ENCODE measurements around the gene MCTP1. TPM values are rescaled to one million over a fixed set of nuclear protein-coding genes. Genes with fewer than 3 reads are reported as not detected.

The MCTP1 gene
- total RNA-seq, 4 donors from 2014 or later = 5.4 to 22.1 (median 5.8) TPM

Other genes with a start within 250 kb of the MCTP1 start
- not detected for gene FAM81B, start 106.3 kb upstream of the MCTP1 start, total RNA-seq